GM19468 (cell line): ENCODE measurements around the gene NCBP3.
"Not testable (repeated sequence)": the region's sequence is repeated elsewhere in the genome, so short reads cannot be mapped to it uniquely, and the experiment has no call there.

Experiments used
- ATAC-seq: cut with Tn5 transposase; IDR thresholded peaks from one replicate; pipeline ENCODE4 v1.9.1; 2021; ENCODE audit warnings: mild to moderate bottlenecking, moderate library complexity, moderate number of reproducible peaks; ENCODE audit not compliant: unreplicated experiment; ENCODE audit errors: extremely low read depth

The NCBP3 gene

DNA sequence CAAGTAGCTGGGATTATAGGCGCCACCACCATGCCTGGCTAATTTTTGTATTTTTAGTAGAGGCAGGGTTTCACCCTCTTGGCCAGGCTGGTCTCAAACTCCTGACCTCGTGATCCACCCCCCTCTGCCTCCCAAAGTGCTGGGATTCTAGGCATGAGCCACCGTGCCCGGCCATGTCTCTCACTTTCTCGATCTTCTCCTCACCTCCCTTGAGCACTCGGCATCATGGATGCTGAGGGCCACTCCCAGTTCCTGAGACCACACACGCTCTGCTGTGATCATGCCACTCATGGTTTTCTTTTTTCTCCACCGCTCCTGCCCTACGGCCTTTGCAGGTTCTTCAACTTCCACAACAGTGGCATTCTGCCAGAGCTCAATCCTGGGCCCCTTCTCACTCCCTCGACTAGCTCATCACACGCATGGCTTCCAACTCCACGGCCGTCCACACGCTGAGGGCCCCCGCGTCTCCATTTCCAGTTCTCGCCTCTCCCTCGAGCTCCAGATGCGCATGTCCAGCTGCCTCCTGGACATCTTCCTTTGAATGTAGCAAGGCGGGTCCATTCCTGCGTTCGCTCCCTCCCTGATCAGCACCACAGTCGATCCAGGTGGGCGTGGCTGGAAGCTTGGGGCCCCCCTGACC, 5.5 kb upstream of the NCBP3 start:
- no peak for ATAC-seq

DNA sequence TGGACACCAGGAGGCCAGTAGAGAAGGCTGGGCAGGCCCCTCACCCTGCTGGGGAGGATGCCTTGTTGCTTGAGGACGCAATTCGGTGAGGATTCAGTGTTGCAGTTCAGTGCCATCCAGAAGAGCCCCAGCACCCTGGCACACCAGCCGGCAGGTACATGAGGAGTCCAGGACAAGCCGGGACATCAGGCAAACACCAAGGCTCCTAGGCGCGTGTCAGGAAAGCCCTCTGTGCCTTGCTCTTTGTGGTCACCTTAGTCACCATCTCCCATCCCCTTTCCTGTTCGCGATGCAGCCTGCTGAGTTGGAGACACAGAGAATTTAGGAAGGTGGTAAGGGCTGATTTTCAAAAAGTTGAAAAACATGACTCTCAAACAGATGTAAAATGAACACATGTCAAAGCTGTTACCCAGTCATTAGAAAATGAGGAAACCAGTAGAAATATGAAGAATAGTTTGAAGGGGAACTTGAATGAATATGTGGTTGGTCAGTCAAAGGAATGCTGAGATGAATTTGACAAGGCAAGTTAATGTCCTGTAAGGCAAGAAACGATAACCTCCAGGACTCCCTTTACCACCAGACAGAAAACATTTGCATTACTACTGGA, 2.3 kb upstream of the NCBP3 start:
- no peak for ATAC-seq

DNA sequence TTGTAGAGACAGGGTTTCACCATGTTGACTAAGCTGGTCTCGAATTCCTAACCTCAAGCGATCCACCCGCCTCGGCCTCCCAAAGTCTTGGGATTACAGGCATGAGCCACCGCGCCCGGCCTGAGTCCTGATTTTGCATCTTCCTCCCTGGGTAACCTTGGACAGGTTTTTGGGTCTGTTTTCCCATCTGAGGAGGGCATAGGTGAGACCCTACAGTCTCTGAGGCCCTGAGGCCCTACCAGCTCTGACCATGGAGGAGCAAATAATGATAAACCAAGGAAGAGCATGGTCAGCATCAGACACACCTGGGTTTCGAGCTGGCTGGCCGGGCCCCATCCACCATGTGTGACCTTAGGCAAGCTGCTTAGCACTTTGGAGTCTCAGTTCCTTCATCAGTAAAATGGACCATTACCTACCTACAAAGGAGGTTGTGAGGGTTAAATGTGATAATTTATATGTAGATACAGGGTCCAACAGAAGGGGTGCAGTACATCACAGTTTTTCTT, 1.2 kb upstream of the NCBP3 start:
- ATAC-seq: no peak

DNA sequence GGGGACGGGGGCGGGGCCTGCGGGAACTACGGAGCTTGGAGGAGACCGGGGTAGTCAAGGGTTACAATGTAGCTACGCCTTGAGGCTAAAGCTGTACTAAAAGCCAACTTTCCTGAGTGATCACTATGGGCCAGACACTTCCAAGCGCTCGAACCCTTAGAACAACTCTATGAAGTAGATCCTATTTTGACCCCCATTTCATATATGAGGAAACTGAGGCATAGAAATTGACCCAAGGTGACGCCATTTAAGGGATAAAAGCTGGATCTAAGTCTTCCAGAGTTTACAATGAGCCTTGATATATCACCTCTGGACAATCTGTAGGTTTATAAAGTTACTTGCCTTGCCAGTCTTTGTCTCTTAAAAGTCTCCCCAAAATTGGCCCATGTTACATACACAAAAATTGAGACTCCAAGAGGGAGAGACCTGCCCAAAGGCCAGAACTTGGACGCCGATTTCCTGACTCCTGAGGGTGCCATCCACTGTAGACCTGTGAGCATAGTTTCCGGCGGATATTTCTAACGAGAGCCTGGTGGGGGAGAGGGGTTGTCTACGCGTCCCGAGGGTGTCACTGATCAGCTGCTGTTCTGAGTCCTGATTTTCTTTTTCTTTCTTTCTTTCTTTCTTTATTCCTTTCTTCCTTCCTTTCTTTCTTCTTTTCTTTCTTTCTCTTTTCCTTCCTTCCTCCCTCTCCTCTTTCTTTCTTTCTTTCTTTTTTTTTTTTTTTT, 555 bp upstream of the NCBP3 start:
- no peak for ATAC-seq

DNA sequence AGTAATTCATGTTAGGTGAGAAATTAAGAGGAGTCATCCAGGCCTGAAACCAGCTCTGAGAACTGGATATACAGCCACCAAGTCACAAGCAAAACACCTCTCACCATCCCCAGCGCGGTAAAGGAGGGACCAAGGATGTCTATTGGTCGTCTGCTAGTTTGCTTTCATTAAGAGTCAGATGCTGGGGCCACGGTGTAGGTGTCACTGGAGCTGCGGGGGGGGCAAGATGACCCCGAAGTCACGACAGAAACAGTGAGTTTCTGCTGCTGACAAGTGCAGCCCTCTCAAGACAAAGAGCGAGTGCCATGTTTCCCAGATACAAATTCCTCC, 790 bp downstream of the NCBP3 start:
- ATAC-seq: no peak

DNA sequence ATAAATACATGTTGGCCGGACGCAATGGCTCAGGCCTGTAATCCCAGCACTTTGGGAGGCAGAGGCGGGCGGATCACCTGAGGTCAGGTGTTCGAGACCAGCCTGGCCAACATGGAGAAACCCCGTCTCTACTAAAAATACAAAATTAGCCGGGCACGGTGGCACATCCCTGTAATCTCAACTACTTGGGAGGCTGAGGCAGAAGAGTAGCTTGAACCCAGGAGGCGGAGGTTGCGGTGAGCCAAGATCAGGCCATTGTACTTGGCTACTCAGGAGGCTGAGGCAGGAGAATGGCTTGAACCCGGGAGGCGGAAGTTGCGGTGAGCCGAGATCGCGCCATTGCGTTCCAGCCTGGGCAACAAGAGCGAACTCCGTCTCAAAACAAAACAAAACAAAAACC, 1.5 kb downstream of the NCBP3 start:
- ATAC-seq: not testable (repeated sequence)

DNA sequence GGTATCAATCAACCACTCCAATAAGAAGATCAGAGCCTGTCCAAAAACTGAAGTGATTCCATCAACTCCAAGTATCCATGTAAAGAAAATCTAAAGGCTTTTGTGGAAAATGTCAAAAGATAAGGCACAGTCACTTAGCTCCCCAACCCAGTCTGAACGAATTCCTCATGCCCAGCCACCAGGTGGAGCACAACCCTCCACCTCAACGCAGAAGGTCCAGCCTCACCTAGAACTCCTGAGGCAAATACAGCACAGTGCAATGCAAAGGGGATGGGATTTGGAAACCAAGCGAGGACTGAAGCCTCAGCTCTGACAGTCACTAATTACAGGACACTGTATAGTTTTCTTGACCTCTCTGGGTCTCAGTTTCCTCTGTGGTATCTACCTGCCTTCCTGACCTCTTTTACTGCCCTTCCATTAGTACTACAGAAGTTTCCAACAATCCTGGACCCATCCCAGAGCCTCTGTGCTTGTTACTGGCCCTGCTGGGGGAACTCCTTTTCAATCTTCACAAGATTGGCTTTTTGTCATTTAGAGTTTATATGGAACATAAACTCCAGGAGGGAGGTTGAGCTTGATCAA, 2.0 kb downstream of the NCBP3 start:
- ATAC-seq: no peak

DNA sequence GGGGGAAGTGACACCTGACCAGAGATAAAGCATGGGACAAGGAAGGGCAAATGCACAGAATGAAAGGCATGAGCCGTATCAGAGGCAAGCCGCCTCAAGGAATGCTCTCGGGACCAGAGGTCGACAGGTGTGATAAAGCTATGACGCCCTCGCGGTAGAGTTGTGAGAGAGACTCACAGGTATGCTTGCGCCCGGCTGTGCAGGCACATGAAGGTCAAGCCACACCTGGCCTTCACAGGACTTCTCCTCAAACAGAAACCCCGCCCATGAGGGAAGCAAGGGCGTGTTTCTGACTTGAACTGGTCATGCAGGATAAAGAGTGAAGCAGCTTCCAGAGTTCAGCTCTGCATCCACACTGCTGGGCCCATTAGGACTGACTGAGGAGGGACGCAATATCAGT, 7.8 kb downstream of the NCBP3 start:
- no peak for ATAC-seq

DNA sequence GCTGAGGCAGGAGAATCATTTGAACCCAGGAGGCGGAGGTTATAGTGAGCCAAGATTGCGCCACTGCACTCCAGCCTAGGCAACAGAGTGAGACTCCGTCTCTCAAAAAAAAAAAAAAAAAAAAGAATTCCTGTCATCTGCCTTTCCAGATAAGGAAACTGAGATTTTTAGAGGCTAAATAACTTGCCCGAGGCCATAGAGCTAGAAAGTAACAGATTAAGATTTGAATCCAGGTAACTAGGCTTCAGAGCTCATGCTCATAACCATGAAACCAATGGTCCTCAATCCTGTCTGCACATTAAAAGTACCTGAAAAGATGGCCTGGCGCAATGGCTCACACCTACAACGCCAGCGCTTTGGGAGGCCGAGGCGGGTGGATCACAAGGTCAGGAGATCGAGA, 9.5 kb downstream of the NCBP3 start:
- ATAC-seq: no peak

DNA sequence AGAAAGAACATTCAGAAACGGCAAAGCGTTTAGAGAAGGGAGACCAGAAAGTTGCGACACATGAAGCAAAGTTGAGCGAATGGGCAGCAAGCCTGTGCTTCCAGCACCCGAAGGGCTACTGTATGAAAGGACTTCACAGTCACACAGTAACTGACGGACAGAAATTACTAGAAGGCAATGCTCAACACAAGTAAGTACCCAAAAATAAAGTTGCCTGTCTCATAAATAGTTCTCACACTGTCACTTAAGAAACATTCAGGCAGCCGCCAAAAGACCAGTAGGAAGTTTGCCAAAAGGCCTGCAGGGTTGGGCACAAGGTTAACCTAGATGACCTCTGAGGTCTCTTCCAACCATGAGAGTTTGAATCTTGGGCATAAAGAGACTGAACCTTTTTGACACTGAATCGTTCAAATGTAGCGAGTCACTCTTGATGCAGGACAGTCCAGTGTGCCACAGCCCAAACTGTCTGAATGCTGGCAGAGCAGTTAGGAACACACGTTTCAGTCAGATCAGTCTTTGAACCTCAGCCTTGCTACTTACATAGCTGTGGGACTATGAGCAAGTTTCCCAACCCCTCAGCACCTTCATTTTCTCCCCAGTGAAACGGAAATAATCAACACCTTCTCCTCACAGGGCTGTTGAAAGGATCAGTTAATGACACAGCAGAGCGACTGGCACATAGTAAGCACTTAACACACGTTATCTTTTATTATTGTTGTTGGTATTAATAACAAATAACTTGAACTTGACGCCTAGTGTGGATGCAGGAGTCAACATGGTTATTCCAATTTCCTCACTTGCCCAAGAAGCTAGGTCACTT, 10.4 kb downstream of the NCBP3 start:
- no peak for ATAC-seq

DNA sequence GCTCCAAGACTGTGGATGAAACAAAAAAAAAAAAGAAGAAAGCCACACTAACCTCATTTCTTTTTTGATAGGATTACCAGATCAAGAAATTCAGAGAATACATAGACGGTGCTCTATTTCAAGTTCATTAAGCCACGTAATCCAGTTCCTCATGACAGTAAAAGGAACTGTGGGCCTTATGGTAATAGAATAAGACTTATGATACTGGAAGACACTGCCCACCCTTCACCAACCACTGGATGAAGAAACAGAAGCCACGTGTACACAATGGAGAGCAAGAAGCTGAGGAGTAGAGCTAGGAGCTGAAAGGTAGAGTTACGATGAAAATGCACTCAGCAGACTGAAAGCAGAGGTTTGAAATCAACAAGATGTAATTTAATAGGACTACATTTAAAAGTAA, 11.2 kb downstream of the NCBP3 start:
- ATAC-seq: no peak

DNA sequence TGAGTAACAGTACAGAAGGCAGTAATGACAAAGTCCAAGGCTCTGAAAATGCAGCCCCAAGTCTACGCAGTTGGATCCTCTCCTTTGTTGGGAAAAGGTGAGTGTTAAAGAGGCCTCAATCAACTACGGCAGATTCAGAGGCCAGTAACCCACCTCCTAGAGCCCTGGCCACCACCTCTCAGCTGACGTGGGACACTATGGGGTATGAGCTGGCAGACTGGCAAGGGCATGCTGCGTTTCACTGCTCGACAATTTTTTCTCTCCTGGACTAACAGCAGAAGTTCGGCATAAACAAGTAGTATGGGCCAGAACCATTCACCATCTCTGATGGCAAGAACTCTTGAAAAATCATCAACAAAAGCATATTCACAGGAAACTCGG, 17.2 kb downstream of the NCBP3 start:
- ATAC-seq: no peak

DNA sequence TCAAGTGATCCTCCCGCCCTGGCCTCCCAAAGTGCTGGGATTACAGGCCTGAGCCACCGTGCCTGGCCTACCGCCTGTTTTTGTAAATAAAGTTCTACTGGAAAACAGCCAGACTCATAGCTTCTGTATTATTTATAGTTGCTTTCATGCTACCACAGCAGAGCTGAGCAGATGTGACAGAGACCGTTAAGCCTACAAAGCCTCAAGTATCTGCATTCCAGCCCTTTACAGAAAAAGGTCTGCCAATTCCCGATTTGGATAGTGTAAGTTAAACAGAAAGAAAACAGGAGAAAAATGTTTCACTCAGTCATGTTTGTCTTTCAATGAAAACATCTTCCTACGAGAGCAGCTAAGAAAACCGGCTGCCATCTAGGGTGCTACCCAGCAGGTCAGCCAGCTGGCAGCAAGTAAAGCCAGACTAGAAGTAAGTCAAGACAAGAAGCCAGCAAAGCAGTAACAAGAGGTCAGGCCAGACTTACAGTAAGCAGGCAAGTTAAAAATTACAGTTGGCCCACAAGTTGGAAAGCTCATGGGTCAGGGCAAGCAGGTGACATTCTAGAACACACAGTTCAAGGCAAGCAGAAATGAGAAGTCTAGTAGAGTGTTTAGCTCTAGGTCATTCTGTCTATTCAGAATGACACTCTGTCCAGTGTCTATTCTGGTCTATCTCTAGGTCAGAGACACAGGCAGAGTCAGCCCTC, 17.7 kb downstream of the NCBP3 start:
- ATAC-seq: no peak

DNA sequence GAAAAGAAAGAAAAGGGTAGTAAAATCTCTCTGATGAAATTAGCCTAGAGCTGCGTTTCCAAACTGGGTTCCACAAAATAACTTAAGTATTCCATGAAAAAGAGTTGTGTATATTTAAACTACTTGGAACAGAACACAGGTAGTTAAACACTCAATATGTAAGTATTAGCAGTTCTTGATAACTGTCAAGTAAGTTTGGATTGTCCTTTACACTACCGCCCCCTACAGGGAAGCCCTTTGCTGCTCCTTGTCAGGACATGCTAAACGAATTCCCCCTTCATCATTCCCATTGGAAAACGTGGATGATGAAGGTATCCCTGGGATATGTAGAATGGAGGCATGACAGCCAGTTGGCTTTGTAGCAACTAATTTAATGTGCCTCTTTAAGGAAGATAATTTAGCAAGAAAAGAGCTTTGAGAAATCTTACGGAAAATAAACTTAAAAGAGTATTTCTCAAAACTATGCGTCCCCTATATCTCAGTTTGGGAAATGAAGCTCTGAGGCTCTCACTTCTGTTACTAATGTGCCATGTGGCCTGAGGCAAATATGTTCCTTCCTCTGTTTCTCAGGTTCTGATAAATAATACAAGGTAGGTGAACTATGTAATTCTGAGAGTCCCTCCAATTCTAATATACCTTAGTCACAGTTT, 18.8 kb downstream of the NCBP3 start:
- no peak for ATAC-seq

DNA sequence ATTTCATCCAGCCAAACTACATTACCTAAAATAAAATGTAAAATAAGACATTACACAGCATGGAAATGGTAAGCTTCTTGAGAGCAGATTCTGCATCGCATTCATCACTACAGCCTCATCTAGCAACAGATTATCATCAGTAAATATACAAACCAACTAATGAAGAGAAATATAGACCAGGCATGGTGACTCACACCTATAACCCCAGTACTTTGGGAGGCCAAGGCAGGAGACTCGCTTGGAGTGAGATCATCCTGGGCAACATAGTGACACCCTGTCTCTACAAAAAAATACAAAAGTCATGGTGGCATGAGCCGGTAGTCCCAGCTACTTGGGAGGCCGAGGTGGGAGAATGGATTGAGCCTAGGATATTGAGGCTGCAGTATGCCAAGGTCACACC, 19.9 kb downstream of the NCBP3 start:
- no peak for ATAC-seq

DNA sequence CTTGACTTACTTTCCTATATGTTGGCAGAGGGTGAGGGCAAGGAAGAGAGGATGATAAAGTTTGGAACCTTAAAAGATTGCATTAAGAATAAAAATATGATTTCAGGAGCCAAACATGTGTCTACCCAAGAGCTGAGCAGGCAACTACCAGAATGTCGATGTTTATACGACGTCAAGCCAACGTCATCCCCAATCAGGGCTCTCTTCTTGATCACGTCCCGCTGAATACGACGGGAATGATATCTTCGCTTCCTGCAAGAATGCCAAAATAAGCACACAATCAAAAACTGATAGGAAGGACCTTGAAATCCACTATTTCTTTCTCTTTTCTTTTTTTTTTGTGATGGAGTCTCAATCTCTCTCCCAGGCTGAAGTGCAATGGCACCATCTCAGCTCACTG, 24.9 kb downstream of the NCBP3 start:
- no peak for ATAC-seq

DNA sequence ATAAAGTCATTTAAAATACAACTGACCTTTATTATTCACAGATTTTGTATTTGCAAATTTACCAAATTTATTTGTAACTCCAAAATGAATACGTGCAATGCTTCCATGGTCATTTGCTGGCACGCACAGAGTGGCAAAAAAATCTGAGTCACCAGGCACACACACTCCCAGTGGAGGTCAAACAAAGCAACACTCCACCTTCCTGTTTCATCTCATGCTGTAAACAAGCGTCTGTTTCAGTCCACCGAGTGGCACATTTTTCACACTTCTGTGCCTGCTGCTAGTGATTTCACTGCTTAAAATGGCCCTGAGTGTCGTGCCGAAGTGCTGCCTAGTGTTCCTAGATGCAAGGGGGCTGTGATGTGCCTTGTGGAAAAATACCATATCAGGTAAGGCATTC, 27.3 kb downstream of the NCBP3 start:
- no peak for ATAC-seq

DNA sequence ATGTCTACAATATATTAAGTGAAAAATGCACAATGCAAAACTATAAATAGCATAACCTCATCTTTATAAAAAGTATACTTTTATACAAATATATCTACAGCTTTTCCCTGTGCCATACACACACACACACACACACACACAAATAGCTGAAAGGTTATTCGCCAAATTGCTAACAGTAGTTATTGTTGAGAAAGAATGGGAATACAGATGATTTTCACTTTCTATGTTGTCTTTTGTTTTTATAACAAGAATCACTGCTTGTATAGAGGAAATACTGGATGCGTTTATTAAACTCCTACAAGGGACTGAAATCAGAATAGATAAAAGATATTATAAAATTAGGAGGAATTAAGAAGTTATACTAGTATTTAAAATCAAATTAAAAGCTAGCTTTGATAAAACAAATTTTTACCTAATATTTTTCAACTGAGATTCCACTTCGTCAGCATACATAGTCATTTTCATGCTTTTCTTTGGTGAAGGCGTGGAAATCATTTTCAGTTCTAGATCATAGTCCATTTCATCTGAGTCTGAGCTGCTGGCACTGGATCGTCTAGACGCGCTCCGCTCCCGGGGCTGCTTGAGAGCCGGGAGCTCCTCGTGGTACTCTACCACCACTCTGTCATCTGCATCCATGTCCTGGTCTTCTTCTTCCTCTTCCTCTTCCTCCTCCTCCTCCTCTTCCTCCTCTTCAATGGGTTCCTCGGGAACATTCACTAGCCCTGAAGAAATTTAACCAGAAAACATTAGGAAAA, 28.0 kb downstream of the NCBP3 start:
- ATAC-seq: no peak

DNA sequence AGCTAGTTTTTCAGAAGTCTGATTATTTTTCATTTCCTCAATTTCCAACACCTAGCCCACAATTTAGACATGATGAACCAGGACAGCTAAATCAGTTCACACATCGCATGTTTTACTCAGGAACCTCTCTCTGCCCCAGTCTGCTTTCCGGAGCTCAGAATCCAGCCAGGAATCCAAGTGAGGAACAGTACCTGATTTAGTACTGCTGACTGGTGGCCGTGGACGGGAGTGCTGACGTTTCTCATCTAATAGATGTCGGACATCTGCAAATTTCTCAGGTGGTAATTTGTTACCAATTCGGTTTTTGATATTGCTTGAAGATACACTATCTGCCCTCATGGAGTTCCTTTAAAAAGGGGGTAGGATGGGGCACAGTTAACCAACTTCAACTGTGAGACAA, 30.1 kb downstream of the NCBP3 start:
- no peak for ATAC-seq
